GM18508 (cell line): Measurements from ENCODE around the gene TSPYL2.

Experiments used
- ATAC-seq: cut with Tn5 transposase; IDR thresholded peaks from one replicate; pipeline ENCODE4 v1.9.1; 2021; ENCODE audit warnings: moderate number of reproducible peaks; ENCODE audit not compliant: insufficient read depth, unreplicated experiment

TSPYL2 gene

DNA sequence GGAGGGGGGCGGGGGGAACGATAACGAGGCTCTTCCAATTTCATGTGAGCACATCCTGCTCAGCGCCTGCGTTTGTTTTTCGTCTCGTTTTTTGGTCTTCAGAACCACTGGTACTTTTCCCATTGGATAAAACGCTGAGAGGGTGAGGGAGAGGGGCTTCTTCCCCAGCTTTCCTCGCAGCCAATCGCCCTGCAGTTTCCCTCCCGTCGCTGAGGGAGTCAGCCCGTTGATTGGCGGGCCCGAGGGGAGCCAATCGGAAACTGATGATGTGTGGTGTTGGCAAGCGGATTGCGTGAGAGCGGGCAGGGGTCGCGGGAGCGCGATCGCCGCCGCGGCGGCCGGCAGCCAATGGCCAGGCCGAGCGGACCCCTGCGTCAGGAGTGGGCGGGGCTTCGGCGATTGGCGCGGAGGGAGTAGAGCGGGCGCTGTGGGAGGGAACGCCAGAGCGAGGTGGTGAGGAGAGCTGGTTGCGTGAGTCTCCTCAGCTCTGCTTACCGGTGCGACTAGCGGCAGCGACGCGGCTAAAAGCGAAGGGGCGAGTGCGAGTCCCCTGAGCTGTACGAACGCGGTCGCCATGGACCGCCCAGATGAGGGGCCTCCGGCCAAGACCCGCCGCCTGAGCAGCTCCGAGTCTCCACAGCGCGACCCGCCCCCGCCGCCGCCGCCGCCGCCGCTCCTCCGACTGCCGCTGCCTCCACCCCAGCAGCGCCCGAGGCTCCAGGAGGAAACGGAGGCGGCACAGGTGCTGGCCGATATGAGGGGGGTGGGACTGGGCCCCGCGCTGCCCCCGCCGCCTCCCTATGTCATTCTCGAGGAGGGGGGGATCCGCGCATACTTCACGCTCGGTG, at the start of gene TSPYL2:
TSPYL2 (plus strand) TSS at position 443 of the 848 bp plus-strand sequence; CDS start at position 575, 132 bp downstream.
- ATAC-seq = peak; percentile 85

- no peak for ATAC-seq
Observed at GRCh38 chrX:53036149-53036548, 46.0 kb upstream of the TSPYL2 start.

DNA sequence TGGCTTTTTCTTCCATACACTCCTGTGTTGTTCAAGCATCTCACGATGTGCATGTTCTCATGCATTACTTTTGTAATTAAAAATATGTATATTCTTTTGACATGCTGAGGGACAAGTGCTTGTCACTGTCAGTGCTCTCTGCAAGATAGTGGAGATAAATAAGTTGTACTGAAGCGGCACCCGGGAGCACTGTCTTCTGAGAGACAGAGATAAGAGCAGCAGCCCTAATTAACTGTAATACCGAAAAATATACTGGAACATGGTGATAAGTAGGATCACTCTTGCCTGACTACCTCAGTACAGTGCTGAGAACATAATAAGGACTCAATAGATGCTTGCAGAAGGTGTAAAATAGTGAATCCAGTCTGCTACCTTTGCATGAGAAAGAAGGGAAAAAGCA, 42.9 kb upstream of the TSPYL2 start:
- no peak for ATAC-seq

DNA sequence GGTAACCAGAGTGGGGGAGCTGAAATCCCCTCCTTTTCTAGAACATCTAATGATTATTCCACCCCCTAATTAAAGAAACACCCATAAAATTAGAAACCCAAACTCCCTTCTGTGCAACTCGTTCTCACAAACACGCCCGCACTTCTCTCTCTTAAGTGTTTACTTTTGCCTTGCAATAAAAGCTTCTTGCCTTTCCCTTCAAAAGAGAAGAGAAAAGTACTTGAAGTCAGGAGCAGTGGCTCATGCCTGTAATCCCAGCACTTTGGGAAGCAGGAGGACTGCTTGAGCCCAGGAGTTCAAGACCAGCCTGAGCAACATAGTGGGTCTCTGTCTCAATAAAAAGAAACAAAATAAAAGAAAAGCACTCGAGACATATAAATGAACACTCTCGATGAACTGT, 37.2 kb upstream of the TSPYL2 start:
- ATAC-seq = no peak

GRCh38 chrX:53047228-53047627, 34.9 kb upstream of the TSPYL2 start:
- no peak for ATAC-seq

DNA sequence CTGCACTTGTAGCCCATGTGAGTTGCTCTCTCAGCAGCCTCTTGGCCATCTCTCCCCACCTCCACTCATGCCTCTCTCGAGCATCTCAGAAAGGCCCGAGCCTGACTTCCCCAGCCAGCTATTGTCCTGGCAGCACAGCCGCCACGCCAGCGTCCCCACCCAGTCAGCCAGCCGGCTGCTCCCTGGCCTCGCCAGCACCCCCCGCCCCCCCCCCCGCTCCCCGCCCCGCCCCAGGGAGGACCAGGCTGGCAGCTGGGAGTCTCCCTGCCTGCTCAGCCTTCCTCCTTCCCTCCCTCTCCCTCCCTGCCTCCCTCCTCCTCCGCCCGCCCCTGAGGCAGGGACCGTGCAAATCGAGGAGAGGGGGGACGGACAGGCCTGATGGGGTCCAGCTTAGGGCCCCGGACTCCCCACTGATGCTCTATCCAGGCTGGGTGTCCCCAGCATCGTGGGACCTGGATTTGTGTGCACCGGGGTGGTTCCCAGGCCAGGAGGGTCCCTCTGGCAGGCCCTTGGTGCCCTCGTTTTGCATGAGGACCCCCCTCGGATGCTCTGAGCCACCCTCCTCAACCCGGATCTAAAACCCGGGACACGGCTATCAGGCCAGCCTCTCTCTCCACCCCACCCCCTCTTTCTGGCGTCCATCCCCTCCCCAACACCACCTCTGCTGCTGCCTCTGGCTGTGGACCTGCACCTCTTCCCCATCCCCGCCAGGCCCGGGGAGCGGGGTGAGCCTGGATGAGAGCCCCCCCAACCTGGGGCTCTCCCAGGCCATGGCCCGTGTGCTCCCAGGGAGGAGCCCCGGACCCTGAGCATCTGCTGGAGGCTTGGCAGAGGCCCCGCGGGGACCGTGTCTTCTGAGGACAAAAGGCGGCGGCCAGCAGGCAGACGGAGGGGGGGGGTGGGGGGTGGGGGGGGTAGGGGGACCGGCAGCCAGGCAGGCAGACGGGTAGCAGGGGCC, 33.7 kb upstream of the TSPYL2 start, which contains the start of gene GPR173:
GPR173 (plus strand) TSS at position 621 of the 958 bp plus-strand sequence. CDS start 27,833 bp downstream, outside the sequence.
- ATAC-seq = no peak

DNA sequence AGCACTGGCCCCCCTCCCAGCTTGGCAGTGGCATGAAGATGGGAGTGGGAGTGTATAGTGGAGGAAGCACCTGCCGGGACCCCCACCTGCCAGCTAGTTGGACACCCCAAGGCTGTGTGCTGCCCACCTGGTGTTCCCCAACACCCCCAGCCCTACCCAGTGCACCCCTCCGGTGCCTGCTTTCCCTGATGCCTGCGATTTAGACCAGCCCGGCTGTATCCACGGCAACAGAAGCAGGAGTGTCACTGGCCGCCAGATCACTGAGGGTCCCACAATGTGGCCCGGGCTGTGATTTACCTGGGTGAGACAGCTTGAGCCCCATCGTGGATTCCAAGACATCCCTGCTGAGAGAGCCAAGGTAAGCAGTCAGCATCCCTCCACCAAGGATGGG, 33.0 kb upstream of the TSPYL2 start:
- no peak for ATAC-seq

GRCh38 chrX:53050841-53051240, 31.3 kb upstream of the TSPYL2 start:
- no peak for ATAC-seq

GRCh38 chrX:53055244-53055849, 26.8 kb upstream of the TSPYL2 start:
- no peak for ATAC-seq

- ATAC-seq = no peak
Observed at GRCh38 chrX:53056292-53056691, 25.9 kb upstream of the TSPYL2 start.

- no peak for ATAC-seq
Observed at GRCh38 chrX:53065104-53065503, 17.1 kb upstream of the TSPYL2 start.

DNA sequence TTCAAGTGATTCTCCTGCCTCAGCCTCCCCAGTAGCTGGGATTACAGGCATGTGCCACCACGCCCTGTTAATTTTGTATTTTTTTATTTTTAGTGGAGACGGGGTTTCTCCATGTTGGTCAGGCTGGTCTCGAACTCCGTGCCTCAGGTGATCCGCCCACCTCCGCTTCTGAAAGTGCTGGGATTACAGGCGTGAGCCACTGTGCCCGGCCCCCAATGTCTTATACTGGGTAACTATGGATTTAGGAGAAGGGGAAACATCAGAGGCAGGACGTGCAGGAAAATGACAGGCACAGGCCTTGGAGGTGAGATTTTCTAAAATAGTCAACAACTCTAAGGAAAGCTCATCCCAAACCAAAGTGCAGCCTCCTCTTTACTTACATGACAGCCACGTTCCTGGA, 11.1 kb upstream of the TSPYL2 start:
- ATAC-seq = no peak

GRCh38 chrX:53071604-53072417, 10.4 kb upstream of the TSPYL2 start:
- peak; percentile 92 for ATAC-seq

DNA sequence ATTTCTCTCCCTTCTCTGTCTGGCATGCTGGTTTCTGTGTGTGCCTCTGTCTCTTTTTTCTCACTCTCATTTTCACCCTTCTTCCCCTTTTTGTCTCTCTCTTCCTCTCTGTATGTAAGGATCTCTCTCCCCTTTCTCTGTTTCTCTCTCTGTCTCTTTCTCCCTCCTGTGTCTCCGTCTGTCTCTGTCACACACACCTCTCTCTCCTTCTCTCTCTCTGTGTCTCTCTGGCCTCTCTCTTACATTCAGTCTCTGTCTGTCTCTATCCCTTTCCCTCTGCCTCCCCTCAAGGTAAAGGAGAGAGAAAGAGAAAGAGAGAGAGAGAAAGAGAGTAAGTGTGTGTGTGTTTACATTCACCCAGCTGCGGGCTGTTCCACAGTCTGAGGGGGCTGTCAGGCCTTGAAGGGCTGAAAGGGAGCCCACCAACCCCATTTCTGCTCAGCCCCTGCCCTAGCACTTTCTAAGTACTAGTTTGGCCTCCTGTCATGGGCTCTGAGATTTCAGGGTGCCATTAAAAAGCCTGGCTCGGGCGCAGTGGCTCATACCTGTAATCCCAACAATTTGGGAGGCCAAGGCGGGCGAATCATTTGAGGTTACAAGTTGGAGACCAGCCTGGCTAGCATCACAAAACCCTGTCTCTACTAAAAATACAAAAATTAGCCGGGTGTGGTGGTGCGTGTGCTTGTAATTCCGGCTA, 9.6 kb upstream of the TSPYL2 start:
- ATAC-seq = no peak

DNA sequence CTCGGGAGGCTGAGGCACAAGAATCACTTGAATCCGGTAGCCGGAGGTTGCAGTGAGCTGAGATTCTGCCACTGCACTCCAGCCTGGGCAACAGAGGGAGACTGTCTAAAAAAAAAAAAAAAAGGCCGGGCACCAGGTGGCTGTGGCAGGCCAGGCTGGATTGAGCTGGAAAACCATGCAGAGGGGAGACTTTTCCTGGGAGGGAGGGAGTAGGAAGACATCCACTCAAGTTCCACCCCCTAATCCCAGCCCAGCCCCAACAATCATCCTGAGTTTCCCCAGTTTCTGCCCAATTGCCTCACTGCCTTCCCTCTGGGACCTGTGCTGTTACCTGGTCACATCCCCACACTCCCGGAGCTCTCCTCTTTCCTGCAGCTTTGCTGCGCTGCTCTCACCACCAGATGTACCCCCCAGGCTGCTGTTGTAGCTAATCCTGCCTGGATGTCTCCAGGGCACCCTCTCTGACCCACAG, 9.0 kb upstream of the TSPYL2 start:
- no peak for ATAC-seq

DNA sequence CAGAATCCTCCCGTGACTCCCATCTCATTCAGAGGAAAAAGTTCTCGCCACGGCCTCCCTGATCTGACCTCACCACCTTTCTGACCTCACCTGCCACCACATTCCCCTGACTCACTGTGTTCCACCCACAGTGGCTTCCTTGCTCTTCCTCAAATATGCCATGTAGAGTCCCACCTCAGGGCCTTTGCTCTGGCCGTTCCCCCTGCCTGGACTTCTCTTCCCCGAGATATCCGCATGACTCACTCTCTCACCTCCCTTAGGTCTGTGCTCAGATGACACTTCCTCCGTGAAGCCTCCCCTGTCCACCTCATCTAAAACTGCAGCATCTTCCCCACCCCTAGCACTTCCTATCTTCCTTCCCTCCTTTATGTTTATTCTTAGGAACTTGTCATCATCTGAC, 7.2 kb upstream of the TSPYL2 start:
- ATAC-seq = no peak

- no peak for ATAC-seq
Observed at GRCh38 chrX:53076671-53077070, 5.5 kb upstream of the TSPYL2 start.

DNA sequence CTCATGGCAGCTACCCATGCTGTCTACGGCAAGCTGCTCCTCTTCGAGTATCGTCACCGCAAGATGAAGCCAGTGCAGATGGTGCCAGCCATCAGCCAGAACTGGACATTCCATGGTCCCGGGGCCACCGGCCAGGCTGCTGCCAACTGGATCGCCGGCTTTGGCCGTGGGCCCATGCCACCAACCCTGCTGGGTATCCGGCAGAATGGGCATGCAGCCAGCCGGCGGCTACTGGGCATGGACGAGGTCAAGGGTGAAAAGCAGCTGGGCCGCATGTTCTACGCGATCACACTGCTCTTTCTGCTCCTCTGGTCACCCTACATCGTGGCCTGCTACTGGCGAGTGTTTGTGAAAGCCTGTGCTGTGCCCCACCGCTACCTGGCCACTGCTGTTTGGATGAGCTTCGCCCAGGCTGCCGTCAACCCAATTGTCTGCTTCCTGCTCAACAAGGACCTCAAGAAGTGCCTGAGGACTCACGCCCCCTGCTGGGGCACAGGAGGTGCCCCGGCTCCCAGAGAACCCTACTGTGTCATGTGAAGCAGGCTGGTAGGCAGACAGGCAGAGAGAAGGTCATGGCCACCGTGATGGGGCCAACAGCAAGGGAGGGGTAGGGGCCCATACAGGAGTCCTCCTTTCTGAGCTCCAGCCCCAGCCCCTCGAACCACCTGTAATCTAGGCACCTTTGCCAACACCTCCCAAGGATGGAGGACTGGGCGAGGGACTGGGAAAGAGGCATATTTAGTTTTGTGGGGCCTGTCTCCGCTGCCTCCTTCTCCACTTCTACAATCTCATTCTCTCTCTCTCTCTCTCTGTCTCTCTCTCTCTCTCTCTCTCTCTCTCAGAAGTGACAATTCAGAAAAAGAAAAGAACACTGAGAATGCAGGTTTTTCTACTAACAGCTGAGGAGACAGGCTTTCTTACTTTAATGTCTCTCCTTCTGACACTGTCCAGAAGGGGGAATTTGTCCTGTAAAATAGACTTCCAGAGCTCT, 4.7 kb upstream of the TSPYL2 start:
- no peak for ATAC-seq
